Esophagus (tissue), 2 donors: ENCODE measurements around the gene ANGEL2. TPM values are rescaled to one million over a fixed set of nuclear protein-coding genes. Genes with fewer than 3 reads are reported as not detected.
"Not testable (repeated sequence)": the region's sequence is repeated elsewhere in the genome, so short reads cannot be mapped to it uniquely, and the experiment has no call there.

ENCODE experiments used
- H3K27ac ChIP-seq, 2 donors: one replicate each; pipeline ENCODE4 v1.5.1; 2013; ENCODE audit warnings: low read depth in 2 of 2, mild to moderate bottlenecking in 2 of 2, inconsistent platforms in 1 of 2, low read length in 1 of 2, moderate library complexity in 1 of 2
- H3K27me3 ChIP-seq, 2 donors: one replicate each; pipeline ENCODE4 v1.6.1; 2013; ENCODE audit warnings: low read length in 2 of 2, control low read depth in 1 of 2, mild to moderate bottlenecking in 1 of 2; ENCODE audit not compliant: insufficient read depth in 2 of 2, control insufficient read depth in 1 of 2
- H3K36me3 ChIP-seq, 2 donors: one replicate each; pipeline ENCODE4 v1.6.1; 2013; ENCODE audit warnings: low read length in 1 of 2; ENCODE audit not compliant: control insufficient read depth in 2 of 2, insufficient read depth in 2 of 2
- H3K4me1 ChIP-seq, 2 donors: one replicate each; pipeline ENCODE4 v1.6.1; 2013; ENCODE audit warnings: low read length in 1 of 2; ENCODE audit not compliant: control insufficient read depth in 2 of 2, insufficient read depth in 2 of 2
- H3K4me3 ChIP-seq, 2 donors: one replicate each; pipeline ENCODE4 v1.5.1; 2013; ENCODE audit warnings: low read length in 2 of 2, mild to moderate bottlenecking in 2 of 2, low read depth in 1 of 2, moderate library complexity in 1 of 2
- H3K9me3 ChIP-seq, 2 donors: one replicate each; pipeline ENCODE4 v1.6.1; 2013; ENCODE audit warnings: mild to moderate bottlenecking in 2 of 2, low read depth in 1 of 2, low read length in 1 of 2, moderate library complexity in 1 of 2; ENCODE audit not compliant: control insufficient read depth in 2 of 2, insufficient read depth in 1 of 2
- WGBS, 2 donors: extraction: QIAGEN DNeasy Blood & Tissue Kit; methylation state at CpG; one replicate each; pipeline ENCODE4 v1.1.7; 2013; 5-methylcytosine and 5-hydroxymethylcytosine counted together
- polyA plus RNA-seq, 2 donors: library from polyadenylated mRNA; stranded (reverse); fragments of 200-250 nt; gene quantifications; one replicate each; pipeline ENCODE4 v1.2.3, GENCODE V29; 2013
- donor health status: healthy with polysubstance abuse.
- donor health status: Bipolar disorder and iron deficiency.

The ANGEL2 gene
- polyA plus RNA-seq, 2 donors, result 8.2 to 10.7 TPM

- peaks cover 0 to 1% of the 10 kb centered on the region in 2 donors for H3K4me1 ChIP-seq
- H3K27ac ChIP-seq, result peak within 1 kb of the TSS; percentile 78 to 86
- H3K27me3 ChIP-seq, result no peaks in the 10 kb centered on the region
- no peaks in the 10 kb centered on the region for H3K9me3 ChIP-seq
- 0% methylated on average over 42 of the region's 42 CpGs for WGBS, 2 donors
- no peaks in the 10 kb centered on the region for H3K36me3 ChIP-seq
- peak within 1 kb of the TSS; percentile 90 to 99 for H3K4me3 ChIP-seq
These were observed 35.6 kb upstream of the ANGEL2 start, which contains the start of gene RPS6KC1 for GRCh38 chr1:213051127-213051880. Gene RPS6KC1, plus strand, starts transcription at chr1:213051241. Its CDS starts 164 bp downstream, at chr1:213051405.

GRCh38 chr1:213050745-213051126 lies 35.1 kb upstream of the ANGEL2 start:
- Histone ChIP-seq H3K36me3 (no peaks in the 10 kb centered on the region), H3K4me3 (peak overlapping the region; percentile 90 to 99), H3K9me3 (no peaks in the 10 kb centered on the region), H3K27me3 (no peaks in the 10 kb centered on the region), H3K4me1 (peaks cover 0 to 1% of the 10 kb centered on the region in 2 donors), H3K27ac (peak overlapping the region; percentile 78 to 86)
- 26 to 31% methylated on average over 15 of the region's 15 CpGs for WGBS, 2 donors

DNA sequence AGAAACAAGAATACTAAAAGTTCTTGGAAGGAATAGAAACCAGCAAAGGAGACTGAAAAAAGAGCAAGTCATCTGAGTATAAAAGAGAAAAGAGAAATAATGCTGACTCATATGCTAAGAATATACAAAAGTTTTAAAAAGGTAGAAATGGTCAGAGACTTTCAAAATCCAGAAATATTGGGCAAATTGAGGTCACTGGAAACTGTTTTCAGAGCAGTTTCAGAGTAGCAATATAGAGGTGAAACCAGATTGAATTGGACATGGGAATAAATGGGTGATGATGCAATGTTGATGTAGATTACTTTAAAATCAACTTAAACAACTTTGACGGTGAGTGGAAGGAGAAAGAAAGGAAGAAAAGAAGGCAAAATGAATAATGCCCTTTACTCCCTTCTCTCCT lies 33.6 kb upstream of the ANGEL2 start:
- Histone ChIP-seq H3K4me1 (peaks cover 0 to 1% of the 10 kb centered on the region in 2 donors), H3K4me3 (no peak overlapping the region), H3K36me3 (no peaks in the 10 kb centered on the region), H3K27ac (no peak overlapping the region), H3K9me3 (no peaks in the 10 kb centered on the region), H3K27me3 (peaks cover 0 to 3% of the 10 kb centered on the region in 2 donors)
- whole genome bisulfite sequencing, 2 donors, result 70 to 83% methylated on average over 1 of the region's 1 CpG

DNA sequence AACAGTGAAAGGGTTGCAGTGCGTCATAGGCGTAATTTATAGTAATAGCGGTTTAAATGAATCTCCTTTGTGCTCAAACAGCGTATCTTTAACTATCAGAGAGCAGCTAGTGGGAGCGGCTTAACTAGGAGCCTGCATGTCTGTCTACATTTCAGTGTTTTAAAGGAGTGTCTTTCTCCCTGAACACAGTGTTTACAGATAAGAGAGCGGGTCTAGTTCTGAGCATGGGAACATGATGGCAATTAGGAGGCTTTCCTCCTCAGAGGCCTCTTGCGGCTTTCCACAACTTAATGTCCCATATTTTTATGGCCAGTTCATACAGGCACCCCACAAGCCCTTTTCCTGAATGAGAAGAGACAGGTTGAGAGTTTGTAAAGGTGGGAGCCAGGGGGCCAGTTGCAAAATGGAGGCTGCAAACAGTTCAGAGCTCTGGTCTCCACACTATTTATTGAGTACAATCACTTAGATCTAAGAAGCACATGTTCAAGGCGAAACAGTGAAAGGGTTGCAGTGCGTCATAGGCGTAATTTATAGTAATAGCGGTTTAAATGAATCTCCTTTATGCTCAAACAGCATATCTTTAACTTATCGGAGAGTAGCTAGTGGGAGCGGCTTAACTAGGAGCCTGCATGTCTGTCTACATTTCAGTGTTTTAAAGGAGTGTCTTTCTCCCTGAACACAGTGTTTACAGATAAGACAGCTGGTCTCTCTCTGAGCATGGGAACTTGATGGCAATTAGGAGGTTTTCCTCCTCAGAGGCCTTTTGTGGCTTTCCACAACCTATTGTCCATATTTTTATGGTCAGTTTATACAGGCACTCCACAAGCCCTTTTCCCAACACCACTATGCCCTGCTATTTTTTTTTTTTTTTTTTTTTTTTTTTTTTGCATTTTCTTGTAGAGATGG lies 29.9 kb upstream of the ANGEL2 start:
- H3K4me1 ChIP-seq, H3K9me3 ChIP-seq, H3K36me3 ChIP-seq, H3K27me3 ChIP-seq, H3K27ac ChIP-seq, H3K4me3 ChIP-seq: not testable (repeated sequence)
- WGBS, 2 donors, result 88 to 89% methylated on average over 13 of the region's 13 CpGs

DNA sequence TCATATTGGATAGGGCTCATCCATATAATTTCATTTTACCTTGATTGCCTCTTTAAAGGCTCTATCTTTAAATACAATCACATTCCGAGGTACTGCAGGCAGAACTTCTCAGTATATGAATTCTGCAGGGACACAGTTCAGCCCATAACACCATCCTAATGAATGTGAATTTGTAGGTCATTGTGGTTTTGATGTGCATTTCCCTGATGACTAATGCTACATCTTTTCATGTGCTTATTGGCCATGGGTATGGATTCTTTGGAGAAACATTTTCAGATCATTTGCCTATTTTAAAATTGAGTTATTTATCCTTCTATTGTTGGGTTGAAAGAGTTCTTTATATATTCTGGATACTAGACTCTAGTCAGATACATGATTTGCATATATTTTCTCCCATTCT lies 25.8 kb upstream of the ANGEL2 start:
- WGBS, 2 donors, result 75 to 85% methylated on average over 1 of the region's 1 CpG

DNA sequence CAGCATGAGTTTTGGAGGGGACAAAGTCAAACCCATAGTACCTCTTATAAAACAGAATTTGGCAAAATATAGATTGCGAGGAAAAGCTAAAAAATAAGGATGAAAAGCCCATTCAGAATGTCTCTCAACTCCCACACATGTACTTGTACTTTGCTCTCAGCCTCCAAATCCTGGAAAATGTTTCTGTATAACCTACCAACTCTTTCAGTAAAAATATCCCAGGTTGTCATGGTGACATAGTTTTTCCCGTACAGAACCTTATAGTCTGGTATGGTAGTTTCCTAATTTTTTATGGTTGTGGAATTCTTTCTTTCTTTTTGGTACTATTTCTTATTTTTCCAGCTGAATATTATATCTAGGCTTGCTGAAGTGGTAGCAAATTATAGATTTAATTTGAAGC lies 19.9 kb upstream of the ANGEL2 start:
- WGBS, 2 donors, result 82 to 83% methylated on average over 2 of the region's 2 CpGs
- Histone ChIP-seq H3K9me3 (no peaks in the 10 kb centered on the region), H3K27ac (no peak overlapping the region), H3K4me1 (no peaks in the 10 kb centered on the region), H3K27me3 (no peaks in the 10 kb centered on the region), H3K36me3 (no peaks in the 10 kb centered on the region), H3K4me3 (no peak overlapping the region)

More for the DNA sequence above, 25.8 kb upstream of the ANGEL2 start:
- Histone ChIP-seq H3K4me3 (no peak overlapping the region), H3K36me3 (no peaks in the 10 kb centered on the region), H3K4me1 (no peaks in the 10 kb centered on the region), H3K9me3 (no peaks in the 10 kb centered on the region), H3K27ac (no peak overlapping the region), H3K27me3 (peaks cover 0 to 3% of the 10 kb centered on the region in 2 donors)

DNA sequence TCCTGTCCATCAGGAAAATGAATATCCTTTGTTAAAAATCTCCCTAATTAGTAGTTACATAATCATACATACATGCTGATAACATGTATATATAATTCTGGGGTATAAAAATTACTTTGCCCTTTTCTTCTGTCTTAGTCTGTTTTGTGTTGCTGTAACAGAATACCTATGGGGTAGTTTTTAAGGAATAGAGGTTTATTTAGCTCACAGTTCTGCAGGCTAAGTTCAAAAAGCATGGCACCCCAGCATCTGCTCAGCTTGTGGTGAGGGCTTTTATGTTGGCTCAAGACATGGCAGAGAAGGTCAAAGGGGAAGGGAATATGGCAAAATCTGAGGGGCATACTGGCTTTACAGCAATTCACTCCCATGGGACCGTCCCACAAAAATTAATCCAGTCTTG lies 19.0 kb upstream of the ANGEL2 start:
- 95 to 100% methylated on average over 1 of the region's 1 CpG for WGBS, 2 donors
- H3K36me3 ChIP-seq, result no peaks in the 10 kb centered on the region
- no peak overlapping the region for H3K4me3 ChIP-seq
- no peak overlapping the region for H3K27ac ChIP-seq
- no peaks in the 10 kb centered on the region for H3K27me3 ChIP-seq
- no peaks in the 10 kb centered on the region for H3K9me3 ChIP-seq
- no peaks in the 10 kb centered on the region for H3K4me1 ChIP-seq

GRCh38 chr1:213032651-213033050 lies 17.0 kb upstream of the ANGEL2 start:
- H3K36me3 ChIP-seq, result no peaks in the 10 kb centered on the region
- no peaks in the 10 kb centered on the region for H3K27me3 ChIP-seq
- no peaks in the 10 kb centered on the region for H3K9me3 ChIP-seq
- H3K27ac ChIP-seq, result no peak overlapping the region
- no peaks in the 10 kb centered on the region for H3K4me1 ChIP-seq
- H3K4me3 ChIP-seq, result no peak overlapping the region

DNA sequence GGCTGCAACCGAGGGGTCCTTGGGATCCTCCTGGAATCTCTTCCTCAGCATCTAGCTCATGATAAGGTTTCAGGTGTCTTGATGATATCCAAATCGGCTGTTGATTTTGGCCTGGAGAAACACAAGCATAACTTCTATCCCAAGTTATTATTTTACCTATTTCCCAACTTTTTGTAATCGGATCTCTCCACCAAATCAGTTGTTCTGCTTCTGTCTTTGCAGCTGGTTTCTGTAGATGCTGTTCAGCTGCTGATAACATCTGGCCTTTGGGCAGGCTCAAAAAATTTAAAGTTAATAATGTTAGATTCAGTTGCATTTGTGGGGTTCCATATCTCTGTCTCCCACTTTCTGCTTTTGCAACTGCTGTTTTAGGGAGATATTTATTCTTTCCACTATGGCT lies 11.4 kb upstream of the ANGEL2 start:
- WGBS, 2 donors, result 84 to 91% methylated on average over 3 of the region's 3 CpGs
- not testable (repeated sequence) for H3K9me3 ChIP-seq, H3K27me3 ChIP-seq, H3K27ac ChIP-seq, H3K36me3 ChIP-seq, H3K4me1 ChIP-seq, H3K4me3 ChIP-seq
